ENCODE data around the gene DNAH17. TPM values are rescaled to one million over a fixed set of nuclear protein-coding genes. Genes with fewer than 3 reads are reported as not detected.

Gene DNAH17
- total and polyA plus RNA-seq, 2 of the 13 experiments (the other 11 are each of a cell fraction or from before 2014, with no cell fraction given) = 0.86 to 1.6 TPM

- TF ChIP-seq, protein P1, sequence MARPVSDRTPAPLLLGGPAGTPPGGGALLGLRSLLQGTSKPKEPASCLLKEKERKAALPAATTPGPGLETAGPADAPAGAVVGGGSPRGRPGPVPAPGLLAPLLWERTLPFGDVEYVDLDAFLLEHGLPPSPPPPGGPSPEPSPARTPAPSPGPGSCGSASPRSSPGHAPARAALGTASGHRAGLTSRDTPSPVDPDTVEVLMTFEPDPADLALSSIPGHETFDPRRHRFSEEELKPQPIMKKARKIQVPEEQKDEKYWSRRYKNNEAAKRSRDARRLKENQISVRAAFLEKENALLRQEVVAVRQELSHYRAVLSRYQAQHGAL (CRISPR knock-in tag; IDR thresholded peaks at IDR 0.05; ENCODE audit: not compliant biosample characterization) = no peak
- TF ChIP-seq, protein P2, sequence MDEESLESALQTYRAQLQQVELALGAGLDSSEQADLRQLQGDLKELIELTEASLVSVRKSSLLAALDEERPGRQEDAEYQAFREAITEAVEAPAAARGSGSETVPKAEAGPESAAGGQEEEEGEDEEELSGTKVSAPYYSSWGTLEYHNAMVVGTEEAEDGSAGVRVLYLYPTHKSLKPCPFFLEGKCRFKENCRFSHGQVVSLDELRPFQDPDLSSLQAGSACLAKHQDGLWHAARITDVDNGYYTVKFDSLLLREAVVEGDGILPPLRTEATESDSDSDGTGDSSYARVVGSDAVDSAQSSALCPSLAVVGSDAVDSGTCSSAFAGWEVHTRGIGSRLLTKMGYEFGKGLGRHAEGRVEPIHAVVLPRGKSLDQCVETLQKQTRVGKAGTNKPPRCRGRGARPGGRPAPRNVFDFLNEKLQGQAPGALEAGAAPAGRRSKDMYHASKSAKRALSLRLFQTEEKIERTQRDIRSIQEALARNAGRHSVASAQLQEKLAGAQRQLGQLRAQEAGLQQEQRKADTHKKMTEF (CRISPR knock-in tag; IDR thresholded peaks at IDR 0.05) = peak; percentile 99
- TF ChIP-seq, protein P3, sequence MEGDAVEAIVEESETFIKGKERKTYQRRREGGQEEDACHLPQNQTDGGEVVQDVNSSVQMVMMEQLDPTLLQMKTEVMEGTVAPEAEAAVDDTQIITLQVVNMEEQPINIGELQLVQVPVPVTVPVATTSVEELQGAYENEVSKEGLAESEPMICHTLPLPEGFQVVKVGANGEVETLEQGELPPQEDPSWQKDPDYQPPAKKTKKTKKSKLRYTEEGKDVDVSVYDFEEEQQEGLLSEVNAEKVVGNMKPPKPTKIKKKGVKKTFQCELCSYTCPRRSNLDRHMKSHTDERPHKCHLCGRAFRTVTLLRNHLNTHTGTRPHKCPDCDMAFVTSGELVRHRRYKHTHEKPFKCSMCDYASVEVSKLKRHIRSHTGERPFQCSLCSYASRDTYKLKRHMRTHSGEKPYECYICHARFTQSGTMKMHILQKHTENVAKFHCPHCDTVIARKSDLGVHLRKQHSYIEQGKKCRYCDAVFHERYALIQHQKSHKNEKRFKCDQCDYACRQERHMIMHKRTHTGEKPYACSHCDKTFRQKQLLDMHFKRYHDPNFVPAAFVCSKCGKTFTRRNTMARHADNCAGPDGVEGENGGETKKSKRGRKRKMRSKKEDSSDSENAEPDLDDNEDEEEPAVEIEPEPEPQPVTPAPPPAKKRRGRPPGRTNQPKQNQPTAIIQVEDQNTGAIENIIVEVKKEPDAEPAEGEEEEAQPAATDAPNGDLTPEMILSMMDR (CRISPR knock-in tag; IDR thresholded peaks at IDR 0.05) = peak; percentile 97
- TF ChIP-seq, protein P4, sequence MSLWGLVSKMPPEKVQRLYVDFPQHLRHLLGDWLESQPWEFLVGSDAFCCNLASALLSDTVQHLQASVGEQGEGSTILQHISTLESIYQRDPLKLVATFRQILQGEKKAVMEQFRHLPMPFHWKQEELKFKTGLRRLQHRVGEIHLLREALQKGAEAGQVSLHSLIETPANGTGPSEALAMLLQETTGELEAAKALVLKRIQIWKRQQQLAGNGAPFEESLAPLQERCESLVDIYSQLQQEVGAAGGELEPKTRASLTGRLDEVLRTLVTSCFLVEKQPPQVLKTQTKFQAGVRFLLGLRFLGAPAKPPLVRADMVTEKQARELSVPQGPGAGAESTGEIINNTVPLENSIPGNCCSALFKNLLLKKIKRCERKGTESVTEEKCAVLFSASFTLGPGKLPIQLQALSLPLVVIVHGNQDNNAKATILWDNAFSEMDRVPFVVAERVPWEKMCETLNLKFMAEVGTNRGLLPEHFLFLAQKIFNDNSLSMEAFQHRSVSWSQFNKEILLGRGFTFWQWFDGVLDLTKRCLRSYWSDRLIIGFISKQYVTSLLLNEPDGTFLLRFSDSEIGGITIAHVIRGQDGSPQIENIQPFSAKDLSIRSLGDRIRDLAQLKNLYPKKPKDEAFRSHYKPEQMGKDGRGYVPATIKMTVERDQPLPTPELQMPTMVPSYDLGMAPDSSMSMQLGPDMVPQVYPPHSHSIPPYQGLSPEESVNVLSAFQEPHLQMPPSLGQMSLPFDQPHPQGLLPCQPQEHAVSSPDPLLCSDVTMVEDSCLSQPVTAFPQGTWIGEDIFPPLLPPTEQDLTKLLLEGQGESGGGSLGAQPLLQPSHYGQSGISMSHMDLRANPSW (CRISPR knock-in tag; IDR thresholded peaks at IDR 0.05; ENCODE audit: borderline replicate concordance) = peak; percentile 87
- TF ChIP-seq ZBTB7B (CRISPR knock-in tag; IDR thresholded peaks at IDR 0.05) (peak; percentile 95; the same call in 1 of the 2 replicates), STAG1 (CRISPR knock-in tag; IDR thresholded peaks at IDR 0.05) (peak; percentile 96), NRL (CRISPR knock-in tag; IDR thresholded peaks at IDR 0.05; ENCODE audit: borderline replicate concordance) (peak; percentile 67; the same call in 1 of the 2 replicates), RBM39 (IDR thresholded peaks at IDR 0.05; ENCODE audit: low read depth, low read length, poor library complexity, severe bottlenecking) (peak; percentile 88), ZNF761 (CRISPR knock-in tag; conservative IDR thresholded peaks at IDR 0.05) (peak; percentile 87; the same call in 1 of the 2 replicates), MNT (IDR thresholded peaks at IDR 0.05) (no peak; the same call in 1 of the 2 replicates), JUNB (CRISPR knock-in tag; IDR thresholded peaks at IDR 0.05; ENCODE audit: borderline replicate concordance) (peak; percentile 36; the same call in 1 of the 2 replicates)
- TF ChIP-seq, protein P5, sequence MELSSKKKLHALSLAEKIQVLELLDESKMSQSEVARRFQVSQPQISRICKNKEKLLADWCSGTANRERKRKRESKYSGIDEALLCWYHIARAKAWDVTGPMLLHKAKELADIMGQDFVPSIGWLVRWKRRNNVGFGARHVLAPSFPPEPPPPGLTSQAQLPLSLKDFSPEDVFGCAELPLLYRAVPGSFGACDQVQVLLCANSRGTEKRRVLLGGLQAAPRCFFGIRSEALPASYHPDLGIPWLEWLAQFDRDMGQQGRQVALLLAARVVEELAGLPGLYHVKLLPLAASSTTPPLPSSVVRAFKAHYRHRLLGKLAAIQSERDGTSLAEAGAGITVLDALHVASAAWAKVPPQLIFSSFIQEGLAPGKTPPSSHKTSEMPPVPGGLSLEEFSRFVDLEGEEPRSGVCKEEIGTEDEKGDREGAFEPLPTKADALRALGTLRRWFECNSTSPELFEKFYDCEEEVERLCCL (CRISPR knock-in tag; IDR thresholded peaks at IDR 0.05; ENCODE audit: borderline replicate concordance) = no peak
- TF ChIP-seq, protein P6, sequence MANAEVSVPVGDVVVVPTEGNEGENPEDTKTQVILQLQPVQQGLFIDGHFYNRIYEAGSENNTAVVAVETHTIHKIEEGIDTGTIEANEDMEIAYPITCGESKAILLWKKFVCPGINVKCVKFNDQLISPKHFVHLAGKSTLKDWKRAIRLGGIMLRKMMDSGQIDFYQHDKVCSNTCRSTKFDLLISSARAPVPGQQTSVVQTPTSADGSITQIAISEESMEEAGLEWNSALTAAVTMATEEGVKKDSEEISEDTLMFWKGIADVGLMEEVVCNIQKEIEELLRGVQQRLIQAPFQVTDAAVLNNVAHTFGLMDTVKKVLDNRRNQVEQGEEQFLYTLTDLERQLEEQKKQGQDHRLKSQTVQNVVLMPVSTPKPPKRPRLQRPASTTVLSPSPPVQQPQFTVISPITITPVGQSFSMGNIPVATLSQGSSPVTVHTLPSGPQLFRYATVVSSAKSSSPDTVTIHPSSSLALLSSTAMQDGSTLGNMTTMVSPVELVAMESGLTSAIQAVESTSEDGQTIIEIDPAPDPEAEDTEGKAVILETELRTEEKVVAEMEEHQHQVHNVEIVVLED (CRISPR knock-in tag; IDR thresholded peaks at IDR 0.05; ENCODE audit: borderline replicate concordance) = peak; percentile 65; the same call in 1 of the 2 replicates
These were observed 155.5 kb downstream of the DNAH17 start (continued) for GRCh38 chr17:78421534-78422266.

All from HepG2 (cell line).